Stomach (tissue), 4 donors: ENCODE data around the gene PCDH9.

ENCODE experiments used
- POLR2AphosphoS5 ChIP-seq, 3 donors: sonication (generic); formaldehyde crosslinking; IDR thresholded peaks; one replicate each; pipeline ENCODE4 v1.6.1; 2016; ENCODE audit warnings: antibody characterized with exemption in 3 of 3
- TF ChIP-seq, protein P1 (sequence below), 7 experiments: fragments of 450-650 bp in 4 of 7; fragments of 200-600 bp in 3 of 7; sonication (generic) in 3 of 7; IDR thresholded peaks; one replicate each; pipeline ENCODE4 v1.5.1; 2016 to 2019; ENCODE audit warnings: antibody characterized with exemption in 7 of 7, control low read depth in 2 of 7, mild to moderate bottlenecking in 1 of 7

GRCh38 chr13:66673401-66673800 lies 556.7 kb downstream of the PCDH9 start:
- TF ChIP-seq, protein P1, sequence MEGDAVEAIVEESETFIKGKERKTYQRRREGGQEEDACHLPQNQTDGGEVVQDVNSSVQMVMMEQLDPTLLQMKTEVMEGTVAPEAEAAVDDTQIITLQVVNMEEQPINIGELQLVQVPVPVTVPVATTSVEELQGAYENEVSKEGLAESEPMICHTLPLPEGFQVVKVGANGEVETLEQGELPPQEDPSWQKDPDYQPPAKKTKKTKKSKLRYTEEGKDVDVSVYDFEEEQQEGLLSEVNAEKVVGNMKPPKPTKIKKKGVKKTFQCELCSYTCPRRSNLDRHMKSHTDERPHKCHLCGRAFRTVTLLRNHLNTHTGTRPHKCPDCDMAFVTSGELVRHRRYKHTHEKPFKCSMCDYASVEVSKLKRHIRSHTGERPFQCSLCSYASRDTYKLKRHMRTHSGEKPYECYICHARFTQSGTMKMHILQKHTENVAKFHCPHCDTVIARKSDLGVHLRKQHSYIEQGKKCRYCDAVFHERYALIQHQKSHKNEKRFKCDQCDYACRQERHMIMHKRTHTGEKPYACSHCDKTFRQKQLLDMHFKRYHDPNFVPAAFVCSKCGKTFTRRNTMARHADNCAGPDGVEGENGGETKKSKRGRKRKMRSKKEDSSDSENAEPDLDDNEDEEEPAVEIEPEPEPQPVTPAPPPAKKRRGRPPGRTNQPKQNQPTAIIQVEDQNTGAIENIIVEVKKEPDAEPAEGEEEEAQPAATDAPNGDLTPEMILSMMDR (IDR thresholded peaks at IDR 0.05): no peak
- TF ChIP-seq POLR2AphosphoS5 (IDR thresholded peaks at IDR 0.05): no peak
